Esophagus (tissue), 2 donors: Measurements from ENCODE around the gene HNRNPA1. TPM values are rescaled to one million over a fixed set of nuclear protein-coding genes. Genes with fewer than 3 reads are reported as not detected.
"Not testable (repeated sequence)": the region's sequence is repeated elsewhere in the genome, so short reads cannot be mapped to it uniquely, and the experiment has no call there.

Experiments used
- H3K27ac ChIP-seq, 2 donors: one replicate each; pipeline ENCODE4 v1.5.1; 2013; ENCODE audit warnings: low read depth in 2 of 2, mild to moderate bottlenecking in 2 of 2, inconsistent platforms in 1 of 2, low read length in 1 of 2, moderate library complexity in 1 of 2
- H3K27me3 ChIP-seq, 2 donors: one replicate each; pipeline ENCODE4 v1.6.1; 2013; ENCODE audit warnings: low read length in 2 of 2, control low read depth in 1 of 2, mild to moderate bottlenecking in 1 of 2; ENCODE audit not compliant: insufficient read depth in 2 of 2, control insufficient read depth in 1 of 2
- H3K36me3 ChIP-seq, 2 donors: one replicate each; pipeline ENCODE4 v1.6.1; 2013; ENCODE audit warnings: low read length in 1 of 2; ENCODE audit not compliant: control insufficient read depth in 2 of 2, insufficient read depth in 2 of 2
- H3K4me1 ChIP-seq, 2 donors: one replicate each; pipeline ENCODE4 v1.6.1; 2013; ENCODE audit warnings: low read length in 1 of 2; ENCODE audit not compliant: control insufficient read depth in 2 of 2, insufficient read depth in 2 of 2
- H3K4me3 ChIP-seq, 2 donors: one replicate each; pipeline ENCODE4 v1.5.1; 2013; ENCODE audit warnings: low read length in 2 of 2, mild to moderate bottlenecking in 2 of 2, low read depth in 1 of 2, moderate library complexity in 1 of 2
- H3K9me3 ChIP-seq, 2 donors: one replicate each; pipeline ENCODE4 v1.6.1; 2013; ENCODE audit warnings: mild to moderate bottlenecking in 2 of 2, low read depth in 1 of 2, low read length in 1 of 2, moderate library complexity in 1 of 2; ENCODE audit not compliant: control insufficient read depth in 2 of 2, insufficient read depth in 1 of 2
- WGBS, 2 donors: extraction: QIAGEN DNeasy Blood & Tissue Kit; methylation state at CpG; one replicate each; pipeline ENCODE4 v1.1.7; 2013; 5-methylcytosine and 5-hydroxymethylcytosine counted together
- polyA plus RNA-seq, 2 donors: library from polyadenylated mRNA; stranded (reverse); fragments of 200-250 nt; gene quantifications; one replicate each; pipeline ENCODE4 v1.2.3, GENCODE V29; 2013
- donor health status: healthy with polysubstance abuse.
- donor health status: Bipolar disorder and iron deficiency.

HNRNPA1 gene
- polyA plus RNA-seq, result 100 to 1,000 TPM; 756 to 880 TPM

- WGBS, 2 donors, result 0% methylated on average over 48 of the region's 48 CpGs
- H3K4me3 ChIP-seq, result peak within 1 kb of the TSS; percentile 89 to 91
These were observed at the start of gene HNRNPA1 for GRCh38 chr12:54280468-54281260. HNRNPA1 (plus strand) TSS chr12:54280726; CDS start chr12:54280808, 82 bp downstream.

DNA sequence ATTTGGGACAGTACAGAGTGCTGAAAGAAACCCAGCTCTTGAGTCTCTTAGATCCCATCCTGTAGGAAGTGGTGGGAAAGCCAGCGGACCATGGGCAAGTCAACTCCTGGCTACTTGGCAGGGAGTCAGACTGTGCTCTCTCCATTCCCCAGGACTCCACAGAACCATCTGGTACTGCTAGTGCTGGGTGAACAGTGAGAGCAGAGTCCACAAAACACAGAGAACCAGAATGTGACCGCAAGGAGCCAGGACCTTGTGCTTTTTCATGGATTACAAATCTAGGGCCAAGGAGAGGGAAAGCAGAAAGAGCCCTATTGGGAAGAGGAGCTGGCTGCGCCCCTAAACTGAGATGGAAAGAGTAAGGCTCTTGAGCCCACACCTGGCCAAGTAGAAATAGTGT is 49.3 kb upstream of the HNRNPA1 start:
- not testable (repeated sequence) for H3K4me1 ChIP-seq, H3K27me3 ChIP-seq, H3K9me3 ChIP-seq, H3K36me3 ChIP-seq, H3K27ac ChIP-seq, H3K4me3 ChIP-seq
- WGBS, 2 donors, result 96% methylated on average over 3 of the region's 3 CpGs

More at GRCh38 chr12:54280468-54281260, at the start of gene HNRNPA1:
- H3K4me1 ChIP-seq, result no peaks in the 10 kb centered on the region
- peak within 1 kb of the TSS; percentile 95 to 98 for H3K27ac ChIP-seq
- H3K36me3 ChIP-seq, result peaks cover 3 to 4% of the 10 kb centered on the region in 2 donors
- H3K27me3 ChIP-seq, result no peaks in the 10 kb centered on the region
- no peaks in the 10 kb centered on the region for H3K9me3 ChIP-seq

DNA sequence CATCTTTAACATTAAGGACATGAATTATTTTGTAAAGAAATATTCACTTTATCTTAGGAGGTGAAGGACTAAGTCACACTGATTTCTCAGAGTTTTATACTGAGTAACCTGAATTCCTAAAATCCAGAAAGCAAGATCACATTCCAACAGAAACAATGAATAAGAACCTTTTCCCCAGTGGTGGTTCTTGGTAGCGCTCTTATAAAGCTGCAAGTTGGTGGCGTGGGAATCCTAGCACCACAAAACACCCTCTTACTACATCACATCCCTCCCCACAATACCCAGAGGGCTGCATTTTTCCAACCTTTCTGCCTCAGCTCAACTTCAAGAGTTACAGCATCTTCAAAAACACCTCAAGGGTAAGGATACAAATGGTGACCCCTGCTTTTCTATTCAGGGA is 47.7 kb upstream of the HNRNPA1 start:
- Histone ChIP-seq H3K4me3 (no peak overlapping the region), H3K9me3 (no peaks in the 10 kb centered on the region), H3K27me3 (no peaks in the 10 kb centered on the region), H3K4me1 (no peaks in the 10 kb centered on the region), H3K27ac (no peak overlapping the region), H3K36me3 (no peaks in the 10 kb centered on the region)
- WGBS, 2 donors, result 96 to 97% methylated on average over 2 of the region's 2 CpGs

GRCh38 chr12:54238531-54238930 is 42.0 kb upstream of the HNRNPA1 start:
- Histone ChIP-seq H3K9me3 (no peaks in the 10 kb centered on the region), H3K27ac (no peak overlapping the region), H3K36me3 (peaks cover 0 to 7% of the 10 kb centered on the region in 2 donors), H3K4me3 (no peak overlapping the region), H3K27me3 (no peaks in the 10 kb centered on the region), H3K4me1 (no peaks in the 10 kb centered on the region)
- WGBS, 2 donors, result 79 to 98% methylated on average over 1 of the region's 1 CpG

DNA sequence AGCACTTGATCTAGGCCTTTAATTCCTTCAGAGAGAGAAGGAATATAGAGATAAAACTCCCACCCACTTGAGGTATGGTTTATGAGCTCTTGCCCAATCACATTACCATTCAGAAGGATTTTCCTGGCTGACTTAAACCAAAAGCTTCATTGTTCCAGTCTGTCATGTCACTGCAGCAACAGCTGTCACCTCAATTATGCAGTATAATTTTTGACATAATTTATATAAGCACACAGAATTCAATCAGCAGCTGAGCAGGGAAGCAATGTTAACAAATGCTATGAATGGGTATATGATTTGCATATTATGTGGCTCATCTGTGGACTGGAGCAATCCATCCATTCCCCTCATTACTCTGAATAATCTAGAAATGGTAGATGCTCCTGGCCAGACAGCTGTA is 40.9 kb upstream of the HNRNPA1 start:
- H3K4me3 ChIP-seq, result no peak overlapping the region
- no peaks in the 10 kb centered on the region for H3K4me1 ChIP-seq
- H3K27ac ChIP-seq, result no peak overlapping the region
- H3K9me3 ChIP-seq, result no peaks in the 10 kb centered on the region
- peaks cover 0 to 7% of the 10 kb centered on the region in 2 donors for H3K36me3 ChIP-seq
- H3K27me3 ChIP-seq, result no peaks in the 10 kb centered on the region

DNA sequence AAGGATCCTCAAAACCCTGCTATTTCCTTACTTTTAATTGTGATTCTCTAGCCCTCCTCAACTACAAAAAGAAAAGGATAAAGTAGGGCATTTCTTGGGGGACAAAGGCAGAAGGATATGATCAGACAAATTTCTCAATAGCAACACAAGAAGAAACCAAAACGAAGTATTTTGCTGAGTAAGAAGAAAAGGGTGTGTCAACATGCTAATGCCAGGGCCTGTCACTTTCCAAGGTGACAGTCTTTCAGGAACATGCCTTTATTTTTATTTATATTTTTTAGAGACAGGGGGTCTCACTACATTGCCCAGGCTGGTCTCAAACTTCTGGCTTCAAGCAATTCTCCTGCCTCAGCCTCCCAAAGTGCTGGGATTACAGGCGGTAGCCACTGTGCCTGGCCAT is 40.4 kb upstream of the HNRNPA1 start:
- 67 to 68% methylated on average over 2 of the region's 2 CpGs for WGBS, 2 donors
- H3K36me3 ChIP-seq, result peaks cover 0 to 7% of the 10 kb centered on the region in 2 donors

GRCh38 chr12:54240971-54241588 is 39.4 kb upstream of the HNRNPA1 start:
- Histone ChIP-seq H3K27ac (no peak overlapping the region), H3K4me1 (no peaks in the 10 kb centered on the region), H3K9me3 (no peaks in the 10 kb centered on the region), H3K27me3 (no peaks in the 10 kb centered on the region), H3K4me3 (no peak overlapping the region), H3K36me3 (peaks cover 0 to 7% of the 10 kb centered on the region in 2 donors)
- WGBS, 2 donors, result 69 to 76% methylated on average over 2 of the region's 2 CpGs

More for the DNA sequence above, 40.4 kb upstream of the HNRNPA1 start:
- no peak overlapping the region for H3K27ac ChIP-seq
- no peaks in the 10 kb centered on the region for H3K4me1 ChIP-seq
- no peaks in the 10 kb centered on the region for H3K9me3 ChIP-seq
- no peak overlapping the region for H3K4me3 ChIP-seq
- no peaks in the 10 kb centered on the region for H3K27me3 ChIP-seq

- Histone ChIP-seq H3K9me3 (no peaks in the 10 kb centered on the region), H3K36me3 (peaks cover under 1 to 2% of the 10 kb centered on the region in 2 donors), H3K27ac (no peak overlapping the region), H3K4me3 (no peak overlapping the region), H3K4me1 (no peaks in the 10 kb centered on the region), H3K27me3 (no peaks in the 10 kb centered on the region)
- 89 to 92% methylated on average over 6 of the region's 6 CpGs for WGBS, 2 donors
These were observed 34.4 kb upstream of the HNRNPA1 start for GRCh38 chr12:54246011-54246641.

DNA sequence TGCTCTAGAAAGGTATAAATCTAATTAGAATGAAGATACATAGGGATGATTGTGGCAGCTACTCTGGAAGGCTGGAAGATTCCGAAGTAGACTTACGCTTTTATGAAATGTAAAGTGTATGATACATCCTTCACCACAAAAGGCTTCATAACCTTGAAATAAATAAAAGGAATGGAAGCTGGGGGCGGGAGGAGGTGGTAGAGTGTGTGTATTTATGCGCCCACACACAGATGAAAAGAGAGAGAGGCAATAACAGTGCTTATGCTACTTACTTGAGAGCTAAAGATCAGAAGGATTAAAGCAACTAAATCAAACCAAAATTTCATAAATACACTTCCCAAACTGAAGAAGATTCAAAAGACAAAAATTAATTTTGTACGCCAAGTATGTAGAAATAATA is 31.0 kb upstream of the HNRNPA1 start:
- no peaks in the 10 kb centered on the region for H3K9me3 ChIP-seq
- H3K36me3 ChIP-seq, result peaks cover 0 to 2% of the 10 kb centered on the region in 2 donors
- no peaks in the 10 kb centered on the region for H3K4me1 ChIP-seq
- H3K27ac ChIP-seq, result no peak overlapping the region
- no peak overlapping the region for H3K4me3 ChIP-seq
- H3K27me3 ChIP-seq, result no peaks in the 10 kb centered on the region
- WGBS, 2 donors, result 95 to 96% methylated on average over 5 of the region's 5 CpGs
